Thyroid gland (tissue), 4 donors: ENCODE data around the gene CMSS1.

Experiments used
- CTCF ChIP-seq, 6 experiments: fragments of 200-600 bp in 3 of 6; fragments of 450-650 bp in 3 of 6; sonication (generic) in 3 of 6; IDR thresholded peaks; one replicate each; pipeline ENCODE4 v1.5.1; 2016 to 2019; ENCODE audit warnings: antibody characterized with exemption in 6 of 6, mild to moderate bottlenecking in 2 of 6, inconsistent platforms in 1 of 6, moderate library complexity in 1 of 6
- POLR2A ChIP-seq, 2 donors: fragments of 450-650 bp; IDR thresholded peaks; one replicate each; pipeline ENCODE4 v1.6.1; 2017; ENCODE audit warnings: antibody characterized with exemption in 2 of 2, mild to moderate bottlenecking in 2 of 2, moderate library complexity in 1 of 2

GRCh38 chr3:99943931-99944761, 126.5 kb downstream of the CMSS1 start:
- TF ChIP-seq CTCF (IDR thresholded peaks at IDR 0.05) = no peak
- no peak for TF ChIP-seq POLR2A (IDR thresholded peaks at IDR 0.05)
